Transverse colon (tissue), 4 donors: ENCODE measurements around the gene SLC25A42. TPM values are rescaled to one million over a fixed set of nuclear protein-coding genes. Genes with fewer than 3 reads are reported as not detected.
A peak's percentile ranks its signal among the peaks of the same experiment; 100 is the strongest.
"Not testable (repeated sequence)": the region's sequence is repeated elsewhere in the genome, so short reads cannot be mapped to it uniquely, and the experiment has no call there.

ENCODE experiments used
- DNase-seq: peaks from one replicate; pipeline ENCODE4 v3.0.0-alpha.2; 2019
- H3K27ac ChIP-seq, 4 donors: fragments of 200-600 bp; sonication (generic); 2 replicates each; pipeline ENCODE4 v1.5.1; 2016 to 2018; ENCODE audit warnings: inconsistent platforms in 4 of 4
- H3K27me3 ChIP-seq: fragments of 200-600 bp; sonication (generic); 2 replicates; pipeline ENCODE4 v1.5.1; 2017; ENCODE audit warnings: inconsistent platforms
- H3K36me3 ChIP-seq, 4 donors: fragments of 200-600 bp; sonication (generic); 2 replicates each; pipeline ENCODE4 v1.5.1; 2017 to 2019; ENCODE audit warnings: inconsistent platforms in 4 of 4
- H3K4me1 ChIP-seq, 4 donors: fragments of 200-600 bp; sonication (generic); 2 replicates each; pipeline ENCODE4 v1.5.1; 2017 to 2020; ENCODE audit warnings: inconsistent platforms in 4 of 4
- H3K4me3 ChIP-seq, 4 donors: fragments of 200-600 bp; sonication (generic); 1 replicate in 1 of 4; 2 replicates in 3 of 4; pipeline versions ENCODE4 v1.5.1 to v1.6.1; 2017 to 2019; ENCODE audit warnings: inconsistent platforms in 4 of 4
- H3K9me3 ChIP-seq, 2 donors: fragments of 200-600 bp; sonication (generic); 2 replicates each; pipeline ENCODE4 v1.5.1; 2017 to 2019; ENCODE audit warnings: inconsistent platforms in 2 of 2
- EP300 ChIP-seq: sonication (generic); formaldehyde crosslinking; IDR thresholded peaks from one replicate; pipeline ENCODE4 v1.6.1; 2017; ENCODE audit warnings: antibody characterized with exemption, low read depth
- POLR2A ChIP-seq: fragments of 450-650 bp; IDR thresholded peaks from one replicate; pipeline ENCODE4 v1.6.1; 2016; ENCODE audit warnings: antibody characterized with exemption, mild to moderate bottlenecking, moderate library complexity
- POLR2AphosphoS5 ChIP-seq, 3 donors: sonication (generic); formaldehyde crosslinking; IDR thresholded peaks; one replicate each; pipeline ENCODE4 v1.6.1; 2016; ENCODE audit warnings: antibody characterized with exemption in 3 of 3
- WGBS, 2 donors: methylation state at CpG; one replicate each; pipeline ENCODE4 v1.1.5; 2018; ENCODE audit warnings: low coverage in 1 of 2; 5-methylcytosine and 5-hydroxymethylcytosine counted together
- in situ Hi-C, 4 donors: fragments of 200-750 bp; cut with MboI; loops; one replicate each; pipeline versions ENCODE4 v1.15.0 to v1.15.1; 2017; ENCODE audit warnings: low sequenced_read_pairs in 3 of 4, low pct_ligation_motif_present in 1 of 4, low pct_unique_long_range_greater_than_20kb in 1 of 4
- intact Hi-C: fragments of 100-400 bp; cut with DNase I; formaldehyde crosslinking; loops from one replicate; pipeline ENCODE4 v1.15.1; 2023; ENCODE audit warnings: low total_unique reads
- total RNA-seq, 4 donors: library from RNA; depleted of rRNA; stranded (reverse); fragments of >200 nt; gene quantifications; one replicate each; pipeline ENCODE4 v1.1.0, GENCODE V29; 2016
- TF ChIP-seq, protein P1 (sequence below), 5 experiments: fragments of 200-600 bp in 3 of 5; fragments of 450-650 bp in 2 of 5; sonication (generic) in 3 of 5; IDR thresholded peaks; 1 replicate in 2 of 5; 2 replicates in 3 of 5; pipeline ENCODE4 v1.5.1; 2016 to 2017; ENCODE audit warnings: antibody characterized with exemption in 5 of 5, inconsistent platforms in 3 of 5, mild to moderate bottlenecking in 2 of 5, moderate library complexity in 1 of 5

SLC25A42 gene
- total RNA-seq, 4 donors from 2014 or later, result 6.8 to 141 (median 24.5) TPM

GRCh38 chr19:19106056-19106551, 42.3 kb downstream of the SLC25A42 start:
- Histone ChIP-seq H3K27ac (peak overlapping the region in 3 of 4 donors; percentile 6 to 47 (median 27)), H3K9me3 (no peaks in the 10 kb centered on the region), H3K27me3 (peaks cover 6% of the 10 kb centered on the region), H3K36me3 (no peaks in the 10 kb centered on the region), H3K4me3 (peak overlapping the region in 3 of 4 donors; percentile 2 to 39 (median 30)), H3K4me1 (peaks cover 0 to 16% (median 16%) of the 10 kb centered on the region in 4 donors)
- intact Hi-C loops, result no loop called here
- 65% methylated on average over 23 of the region's 25 CpGs; no CpG with 5 or more reads in 1 of the 2 donors for WGBS, 2 donors
- in situ Hi-C loops, result no loop called here
- DNase-seq, result no peak
- TF ChIP-seq, protein P1, sequence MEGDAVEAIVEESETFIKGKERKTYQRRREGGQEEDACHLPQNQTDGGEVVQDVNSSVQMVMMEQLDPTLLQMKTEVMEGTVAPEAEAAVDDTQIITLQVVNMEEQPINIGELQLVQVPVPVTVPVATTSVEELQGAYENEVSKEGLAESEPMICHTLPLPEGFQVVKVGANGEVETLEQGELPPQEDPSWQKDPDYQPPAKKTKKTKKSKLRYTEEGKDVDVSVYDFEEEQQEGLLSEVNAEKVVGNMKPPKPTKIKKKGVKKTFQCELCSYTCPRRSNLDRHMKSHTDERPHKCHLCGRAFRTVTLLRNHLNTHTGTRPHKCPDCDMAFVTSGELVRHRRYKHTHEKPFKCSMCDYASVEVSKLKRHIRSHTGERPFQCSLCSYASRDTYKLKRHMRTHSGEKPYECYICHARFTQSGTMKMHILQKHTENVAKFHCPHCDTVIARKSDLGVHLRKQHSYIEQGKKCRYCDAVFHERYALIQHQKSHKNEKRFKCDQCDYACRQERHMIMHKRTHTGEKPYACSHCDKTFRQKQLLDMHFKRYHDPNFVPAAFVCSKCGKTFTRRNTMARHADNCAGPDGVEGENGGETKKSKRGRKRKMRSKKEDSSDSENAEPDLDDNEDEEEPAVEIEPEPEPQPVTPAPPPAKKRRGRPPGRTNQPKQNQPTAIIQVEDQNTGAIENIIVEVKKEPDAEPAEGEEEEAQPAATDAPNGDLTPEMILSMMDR (IDR thresholded peaks at IDR 0.05), result no peak
- TF ChIP-seq EP300, result no peak
- no peak for TF ChIP-seq POLR2AphosphoS5 (IDR thresholded peaks at IDR 0.05)
- no peak for TF ChIP-seq POLR2A

DNA sequence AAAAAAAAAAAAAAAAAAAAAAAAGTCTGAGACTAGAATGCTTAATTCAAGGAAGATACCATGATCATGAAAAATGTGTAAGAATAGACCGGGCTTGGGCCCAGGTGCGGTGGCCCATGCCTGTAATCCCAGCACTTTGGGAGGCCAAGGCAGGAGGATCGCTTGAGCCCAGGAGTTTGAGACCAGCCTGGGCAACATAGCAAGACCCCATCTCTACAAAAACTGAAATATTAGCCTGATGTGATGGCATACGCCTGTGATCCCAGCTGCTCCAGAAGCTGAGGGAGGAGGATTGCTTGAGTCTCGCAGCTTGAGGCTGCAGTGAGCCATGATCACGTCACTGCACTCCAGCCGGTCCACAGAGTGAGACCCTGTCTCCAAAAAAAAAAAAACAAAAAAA, 43.1 kb downstream of the SLC25A42 start:
- intact Hi-C loops, DNase-seq, H3K9me3 ChIP-seq, H3K36me3 ChIP-seq, in situ Hi-C loops, H3K27me3 ChIP-seq, H3K4me3 ChIP-seq, H3K27ac ChIP-seq: not testable (repeated sequence)
- WGBS, 2 donors, result 92 to 97% methylated on average over 7 of the region's 7 CpGs
- peaks cover 0 to 19% (median 16%) of the 10 kb centered on the region in 4 donors for H3K4me1 ChIP-seq

GRCh38 chr19:19107654-19108053, 43.9 kb downstream of the SLC25A42 start:
- in situ Hi-C loops, result no loop called here
- Histone ChIP-seq H3K9me3 (no peaks in the 10 kb centered on the region), H3K27me3 (peaks cover 6% of the 10 kb centered on the region), H3K4me3 (no peak overlapping the region), H3K27ac (no peak overlapping the region), H3K4me1 (peaks cover 0 to 19% (median 16%) of the 10 kb centered on the region in 4 donors), H3K36me3 (no peaks in the 10 kb centered on the region)
- intact Hi-C loops, result no loop called here
- no peak for TF ChIP-seq POLR2AphosphoS5 (IDR thresholded peaks at IDR 0.05)
- no peak for TF ChIP-seq POLR2A
- TF ChIP-seq, protein P1 (IDR thresholded peaks at IDR 0.05), result no peak
- no peak for TF ChIP-seq EP300
- WGBS, 2 donors, result 80% methylated on average over 11 of the region's 11 CpGs; no CpG with 5 or more reads in 1 of the 2 donors
- DNase-seq, result no peak

- 20 to 71% methylated on average over 1 to 9 of the region's 9 CpGs for WGBS, 2 donors
- no peaks in the 10 kb centered on the region for H3K36me3 ChIP-seq
- H3K4me3 ChIP-seq, result no peak overlapping the region
- intact Hi-C loops, result no loop called here
- DNase-seq, result no peak
- peaks cover 0 to 19% (median 15%) of the 10 kb centered on the region in 4 donors for H3K4me1 ChIP-seq
- no peaks in the 10 kb centered on the region for H3K9me3 ChIP-seq
- H3K27me3 ChIP-seq, result peaks cover 6% of the 10 kb centered on the region
- in situ Hi-C loops, result no loop called here
- H3K27ac ChIP-seq, result no peak overlapping the region
- no peak for TF ChIP-seq POLR2AphosphoS5 (IDR thresholded peaks at IDR 0.05)
- no peak for TF ChIP-seq POLR2A
- TF ChIP-seq, protein P1 (IDR thresholded peaks at IDR 0.05), result no peak
- no peak for TF ChIP-seq EP300
These were observed 45.8 kb downstream of the SLC25A42 start for GRCh38 chr19:19109601-19110000.
